NCI-H748 treated with DMSO at 0.1 percent for 48 hours (cell line): ENCODE results near the gene ISL2.

ENCODE experiments used
- DNase-seq: peaks from one replicate; lab custom pipeline; 2025; lab: John Stamatoyannopoulos, UW

Gene ISL2

DNA sequence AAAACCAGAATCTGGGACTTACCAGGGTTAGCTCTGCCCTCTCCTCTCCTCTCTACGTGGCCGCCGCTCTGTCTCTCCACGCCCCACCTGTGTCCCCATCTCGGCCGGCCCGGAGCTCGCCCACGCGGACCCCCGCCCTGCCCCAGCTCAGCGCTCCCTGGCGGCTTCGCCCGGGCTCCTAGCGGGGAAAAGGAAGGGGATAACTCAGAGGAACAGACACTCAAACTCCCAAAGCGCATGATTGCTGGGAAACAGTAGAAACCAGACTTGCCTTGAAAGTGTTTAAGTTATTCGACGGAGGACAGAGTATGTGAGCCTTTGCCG is 5.4 kb downstream of the ISL2 start:
- DNase-seq = no peak

GRCh38 chr15:76342382-76343201 is 6.0 kb downstream of the ISL2 start:
- no peak for DNase-seq

- no peak for DNase-seq
Measured at GRCh38 chr15:76343313-76343996, 6.9 kb downstream of the ISL2 start.

- no peak for DNase-seq
Measured at GRCh38 chr15:76344893-76345582, 8.5 kb downstream of the ISL2 start.

- no peak for DNase-seq
Measured at GRCh38 chr15:76345583-76345879, 9.0 kb downstream of the ISL2 start.

- DNase-seq = no peak
Measured at GRCh38 chr15:76345880-76346668, 9.5 kb downstream of the ISL2 start.

DNA sequence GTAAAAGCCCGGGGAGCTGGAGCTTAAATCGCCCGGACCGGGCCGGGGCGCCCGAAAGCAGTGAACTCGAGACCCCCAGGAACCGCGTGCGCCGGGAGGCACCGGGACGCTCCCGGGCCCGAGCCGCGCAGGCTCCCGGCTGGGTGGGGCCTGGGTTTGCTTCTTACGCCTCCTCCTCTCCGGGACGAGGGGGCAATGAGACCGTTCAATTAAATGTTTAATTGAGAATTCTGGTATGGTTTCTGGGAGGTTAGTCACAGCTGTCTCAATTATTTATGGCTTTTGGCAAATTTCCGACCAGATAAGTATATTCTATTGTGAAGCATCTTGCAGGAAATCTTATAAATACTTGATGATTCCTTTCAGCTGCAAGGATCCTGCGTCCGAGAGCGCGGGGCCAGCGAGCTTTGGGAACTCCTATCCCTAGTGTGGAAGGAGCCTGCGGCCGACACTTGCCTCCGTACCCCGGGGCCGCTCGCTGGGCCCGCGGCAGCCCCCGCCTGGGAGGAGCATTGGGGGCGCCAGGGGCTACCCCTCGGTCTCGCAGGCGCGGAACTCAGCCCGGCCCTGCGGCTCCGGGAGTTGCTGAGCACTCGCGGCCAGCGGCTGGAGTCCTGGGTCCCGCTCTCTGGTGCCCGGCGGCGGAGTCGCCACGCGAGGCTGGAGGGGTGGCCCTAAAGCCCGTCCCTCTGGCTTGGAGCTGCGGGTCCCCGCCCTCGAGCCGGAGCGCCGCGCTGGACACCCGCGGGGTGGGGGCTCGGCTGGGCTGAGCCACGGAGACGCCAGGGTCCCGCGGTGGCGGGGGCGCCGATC is 10.3 kb downstream of the ISL2 start:
- DNase-seq = no peak

GRCh38 chr15:76347482-76348055 is 11.0 kb downstream of the ISL2 start:
- no peak for DNase-seq

GRCh38 chr15:76349301-76350070 is 12.9 kb downstream of the ISL2 start:
- DNase-seq = no peak

DNA sequence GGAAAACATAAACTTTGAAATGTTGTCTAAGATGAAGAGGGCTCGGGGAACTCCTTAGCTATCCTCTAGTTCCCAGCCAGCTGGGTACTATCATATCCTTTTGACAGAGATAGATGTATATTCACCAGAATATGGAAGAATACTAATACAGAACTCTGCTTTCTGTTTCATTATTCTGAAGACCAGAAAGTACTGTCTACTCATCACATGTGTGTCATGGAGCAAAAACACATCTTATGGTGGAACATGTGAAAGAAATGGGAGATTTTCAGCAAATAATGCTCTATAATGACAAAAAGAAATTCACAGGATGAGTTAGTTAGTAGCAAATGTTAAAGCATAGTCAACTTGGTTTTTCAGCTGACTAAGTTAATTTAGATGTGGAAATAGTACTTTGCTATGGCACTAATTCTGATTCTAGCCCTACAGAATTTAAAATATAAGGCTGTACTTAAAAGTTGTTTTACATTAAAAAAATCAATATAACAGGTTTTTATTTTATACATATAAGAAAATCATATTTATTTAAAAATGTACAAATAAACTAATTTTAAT is 16.5 kb downstream of the ISL2 start:
- DNase-seq = no peak

- no peak for DNase-seq
Measured at GRCh38 chr15:76353903-76354302, 17.3 kb downstream of the ISL2 start.

DNA sequence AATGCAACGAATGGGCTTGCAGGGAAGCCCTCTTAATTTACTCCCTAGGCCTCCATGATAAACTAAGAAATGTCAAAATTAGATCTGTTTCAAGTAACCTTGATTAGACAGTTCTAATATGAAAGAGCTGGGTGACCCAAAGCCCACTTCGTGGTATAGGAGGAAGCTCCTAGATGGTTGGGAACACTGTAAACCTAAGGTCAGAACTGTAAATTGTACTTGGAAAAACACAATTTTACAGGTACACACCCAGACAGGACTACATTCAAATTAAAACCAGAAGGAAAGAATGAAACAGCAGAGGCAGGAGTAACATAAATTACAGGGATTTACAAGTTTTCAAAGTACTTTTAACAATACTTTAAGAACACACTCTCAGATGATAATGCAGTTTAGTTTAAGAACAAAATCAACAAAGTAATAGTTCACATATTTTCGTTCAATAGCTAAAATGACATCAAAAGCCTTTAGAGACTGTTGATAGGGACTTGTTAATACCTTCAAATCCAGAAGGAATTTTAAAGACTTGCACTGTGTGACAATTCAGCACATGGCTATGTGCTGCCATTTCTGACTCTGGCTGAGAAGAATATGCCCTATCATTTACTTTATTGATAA is 18.4 kb downstream of the ISL2 start:
- no peak for DNase-seq

DNA sequence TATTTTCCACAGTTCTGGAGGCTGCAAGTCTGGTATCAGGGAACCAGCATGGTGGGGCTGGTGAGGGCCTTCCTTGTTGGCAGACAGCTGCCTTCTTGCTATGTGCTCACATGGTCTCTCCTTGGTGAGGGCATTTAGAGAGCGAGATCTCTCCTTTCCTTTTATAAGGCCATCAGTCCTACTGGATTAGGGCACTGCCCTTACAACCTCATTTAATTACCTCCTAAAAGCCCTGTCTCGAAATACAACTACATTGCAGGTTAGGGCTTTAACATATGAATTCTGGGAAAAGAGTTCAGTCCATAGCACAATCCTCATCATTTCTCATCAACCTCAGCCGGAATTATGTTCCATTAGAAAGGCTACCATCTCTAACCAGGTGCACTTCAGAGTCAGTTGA is 21.9 kb downstream of the ISL2 start:
- no peak for DNase-seq

- no peak for DNase-seq
Measured at GRCh38 chr15:76359152-76359551, 22.6 kb downstream of the ISL2 start.

DNA sequence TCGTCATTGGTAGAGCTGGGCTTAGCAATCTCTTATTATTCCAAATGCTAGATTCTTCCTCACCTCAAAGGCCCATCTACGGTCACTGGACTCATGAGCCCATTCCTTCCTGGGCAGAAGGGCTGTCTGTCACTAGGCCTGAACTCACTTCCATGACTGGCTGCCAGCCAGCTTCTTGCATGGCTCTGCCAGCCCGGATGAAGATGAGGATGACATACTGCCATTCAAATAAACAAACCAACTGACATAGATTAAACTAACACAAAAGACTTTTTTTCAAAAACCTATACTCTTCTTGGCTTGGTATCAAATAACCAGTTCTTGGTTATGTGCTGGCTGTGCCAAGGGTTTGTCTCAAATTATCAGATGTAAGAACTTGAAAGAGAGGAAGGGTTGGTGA is 23.8 kb downstream of the ISL2 start:
- DNase-seq = no peak

DNA sequence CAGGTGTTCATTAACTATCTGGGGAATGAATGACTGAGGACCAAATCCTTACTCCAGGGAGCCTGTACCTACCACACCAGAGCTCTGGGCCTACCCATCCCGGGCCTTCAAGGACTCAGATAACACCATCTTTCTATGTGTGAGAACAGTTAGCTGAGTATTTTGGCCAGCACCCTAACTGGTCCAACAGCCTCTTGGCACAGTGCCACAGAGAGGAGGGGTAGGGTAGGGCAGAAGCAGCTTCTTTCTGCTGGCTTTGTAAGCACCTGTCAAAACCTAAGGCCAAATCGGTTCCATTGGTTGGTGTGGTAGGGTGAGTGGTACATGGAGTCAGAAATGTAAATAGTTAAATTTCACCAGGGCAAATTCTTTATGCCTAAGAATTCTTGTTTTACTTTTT is 26.7 kb downstream of the ISL2 start:
- no peak for DNase-seq

- DNase-seq = no peak
Measured at GRCh38 chr15:76366714-76367113, 30.1 kb downstream of the ISL2 start.

- DNase-seq = no peak
Measured at GRCh38 chr15:76368122-76368621, 31.6 kb downstream of the ISL2 start.

DNA sequence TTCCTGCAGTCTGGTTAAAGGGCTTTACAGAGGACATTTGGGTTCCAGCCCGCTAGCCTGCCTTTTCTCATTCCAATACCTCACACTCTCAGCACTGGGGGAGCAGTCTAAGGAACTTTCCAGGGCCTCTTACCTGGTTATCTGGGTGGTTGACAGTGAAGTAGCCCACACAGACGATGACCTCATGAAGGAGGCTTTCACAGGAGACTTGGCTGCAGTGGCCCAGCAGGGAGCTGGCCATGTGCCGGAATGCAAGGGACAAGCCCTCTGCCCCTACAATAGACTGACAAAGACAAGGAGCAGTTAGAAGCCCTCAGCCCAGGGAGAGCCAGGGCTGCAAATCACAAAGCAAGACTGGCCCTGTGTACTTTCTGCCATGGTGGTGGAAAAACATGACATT is 39.5 kb downstream of the ISL2 start:
- DNase-seq = no peak

DNA sequence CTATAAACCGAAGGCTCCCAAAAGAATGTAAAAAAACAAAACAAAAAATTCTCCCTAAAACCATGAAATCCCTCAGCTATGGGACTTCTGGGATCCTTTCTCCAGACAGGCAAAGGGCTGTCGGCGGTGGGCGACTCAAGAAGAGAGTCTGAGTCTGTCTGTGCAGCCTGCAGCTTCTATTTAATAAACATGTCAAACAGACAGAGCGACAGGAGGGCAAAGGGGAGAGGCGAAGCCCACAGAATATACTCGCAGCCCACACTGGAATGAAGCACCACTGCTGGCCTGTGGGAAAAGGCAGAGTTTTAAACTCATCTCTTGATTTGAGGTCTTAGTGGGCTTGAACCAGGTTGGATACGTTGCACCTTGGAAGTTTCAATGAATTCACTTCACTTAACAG is 40.2 kb downstream of the ISL2 start:
- no peak for DNase-seq
